Urinary bladder (tissue), 4 donors: ENCODE measurements around the gene SOX8. TPM values are rescaled to one million over a fixed set of nuclear protein-coding genes. Genes with fewer than 3 reads are reported as not detected.

ENCODE experiments used
- DNase-seq: peaks from one replicate; pipeline ENCODE4 v3.0.0-alpha.2; 2015; ENCODE audit errors: extremely low spot score
- H3K27ac ChIP-seq: one replicate; pipeline ENCODE4 v1.5.1; 2013; ENCODE audit warnings: low read depth, mild to moderate bottlenecking, moderate library complexity
- H3K36me3 ChIP-seq: one replicate; pipeline ENCODE4 v1.6.1; 2013; ENCODE audit warnings: mild to moderate bottlenecking, moderate library complexity; ENCODE audit not compliant: insufficient read depth
- H3K4me1 ChIP-seq: one replicate; pipeline ENCODE4 v1.6.1; 2013; ENCODE audit warnings: mild to moderate bottlenecking, moderate library complexity; ENCODE audit not compliant: insufficient read depth
- H3K4me3 ChIP-seq: one replicate; pipeline ENCODE4 v1.5.1; 2013; ENCODE audit warnings: low read depth, low read length
- WGBS: extraction: QIAGEN DNeasy Blood & Tissue Kit; methylation state at CpG from one replicate; pipeline ENCODE4 v1.1.7; 2013; 5-methylcytosine and 5-hydroxymethylcytosine counted together
- polyA plus RNA-seq: library from polyadenylated mRNA; stranded (reverse); fragments of 200-250 nt; gene quantifications from one replicate; pipeline ENCODE4 v1.2.3, GENCODE V29; 2013
- total RNA-seq: library from RNA; depleted of rRNA; stranded (reverse); fragments of >200 nt; gene quantifications from one replicate; pipeline ENCODE4 v1.2.3, GENCODE V29; 2014
- donor health status: healthy with polysubstance abuse.
- donor health status: healthy.

SOX8 gene
- total and polyA plus RNA-seq, 2 donors = 2.7 to 12.4 TPM

- 56% methylated on average over 9 of the region's 9 CpGs for WGBS
- no peak for DNase-seq
- Histone ChIP-seq H3K4me1 (no peaks in the 10 kb centered on the region), H3K36me3 (no peaks in the 10 kb centered on the region), H3K27ac (no peak overlapping the region), H3K4me3 (no peak overlapping the region)
Measured at GRCh38 chr16:991773-992172, 10.2 kb downstream of the SOX8 start.

GRCh38 chr16:993731-994130, 12.2 kb downstream of the SOX8 start:
- no peak overlapping the region for H3K4me3 ChIP-seq
- no peak overlapping the region for H3K27ac ChIP-seq
- WGBS = 90% methylated on average over 3 of the region's 3 CpGs
- H3K4me1 ChIP-seq = no peaks in the 10 kb centered on the region
- H3K36me3 ChIP-seq = no peaks in the 10 kb centered on the region
- no peak for DNase-seq

GRCh38 chr16:995087-995486, 13.5 kb downstream of the SOX8 start:
- no peaks in the 10 kb centered on the region for H3K4me1 ChIP-seq
- no peak overlapping the region for H3K4me3 ChIP-seq
- DNase-seq = no peak
- 88% methylated on average over 3 of the region's 3 CpGs for WGBS
- no peaks in the 10 kb centered on the region for H3K36me3 ChIP-seq
- H3K27ac ChIP-seq = no peak overlapping the region

GRCh38 chr16:995783-996182, 14.2 kb downstream of the SOX8 start:
- no peak overlapping the region for H3K27ac ChIP-seq
- no peak overlapping the region for H3K4me3 ChIP-seq
- no peak for DNase-seq
- H3K4me1 ChIP-seq = no peaks in the 10 kb centered on the region
- H3K36me3 ChIP-seq = no peaks in the 10 kb centered on the region
- WGBS = 92% methylated on average over 3 of the region's 3 CpGs

- DNase-seq = no peak
- Histone ChIP-seq H3K36me3 (no peaks in the 10 kb centered on the region), H3K27ac (no peak overlapping the region), H3K4me3 (no peak overlapping the region), H3K4me1 (no peaks in the 10 kb centered on the region)
- 62% methylated on average over 6 of the region's 6 CpGs for WGBS
Measured at GRCh38 chr16:996681-997080, 15.1 kb downstream of the SOX8 start.

- H3K27ac ChIP-seq = no peak overlapping the region
- H3K4me3 ChIP-seq = no peak overlapping the region
- no peaks in the 10 kb centered on the region for H3K36me3 ChIP-seq
- WGBS = 23% methylated on average over 39 of the region's 39 CpGs
- H3K4me1 ChIP-seq = no peaks in the 10 kb centered on the region
- DNase-seq = no peak
Measured at GRCh38 chr16:997440-998051, 16.0 kb downstream of the SOX8 start.

GRCh38 chr16:998211-998610, 16.6 kb downstream of the SOX8 start:
- Histone ChIP-seq H3K4me3 (no peak overlapping the region), H3K36me3 (no peaks in the 10 kb centered on the region), H3K27ac (no peak overlapping the region), H3K4me1 (no peaks in the 10 kb centered on the region)
- WGBS = 82% methylated on average over 11 of the region's 11 CpGs
- DNase-seq = no peak

GRCh38 chr16:998615-999014, 17.0 kb downstream of the SOX8 start:
- Histone ChIP-seq H3K4me3 (no peak overlapping the region), H3K36me3 (no peaks in the 10 kb centered on the region), H3K27ac (no peak overlapping the region), H3K4me1 (no peaks in the 10 kb centered on the region)
- DNase-seq = no peak
- WGBS = 89% methylated on average over 11 of the region's 11 CpGs

- no peak overlapping the region for H3K4me3 ChIP-seq
- DNase-seq = no peak
- H3K27ac ChIP-seq = no peak overlapping the region
- WGBS = 86% methylated on average over 11 of the region's 11 CpGs
- H3K4me1 ChIP-seq = no peaks in the 10 kb centered on the region
- no peaks in the 10 kb centered on the region for H3K36me3 ChIP-seq
Measured at GRCh38 chr16:999677-1000076, 18.1 kb downstream of the SOX8 start.

GRCh38 chr16:1000608-1001007, 19.0 kb downstream of the SOX8 start:
- Histone ChIP-seq H3K4me3 (no peak overlapping the region), H3K4me1 (no peaks in the 10 kb centered on the region), H3K36me3 (no peaks in the 10 kb centered on the region), H3K27ac (no peak overlapping the region)
- DNase-seq = no peak
- 89% methylated on average over 17 of the region's 17 CpGs for WGBS

GRCh38 chr16:1001096-1001495, 19.5 kb downstream of the SOX8 start:
- no peak overlapping the region for H3K27ac ChIP-seq
- DNase-seq = no peak
- WGBS = 94% methylated on average over 11 of the region's 11 CpGs
- H3K36me3 ChIP-seq = no peaks in the 10 kb centered on the region
- H3K4me3 ChIP-seq = no peak overlapping the region
- no peaks in the 10 kb centered on the region for H3K4me1 ChIP-seq

- no peak for DNase-seq
- WGBS = 59% methylated on average over 46 of the region's 46 CpGs
- H3K4me1 ChIP-seq = no peaks in the 10 kb centered on the region
- H3K4me3 ChIP-seq = no peak overlapping the region
- no peak overlapping the region for H3K27ac ChIP-seq
- H3K36me3 ChIP-seq = no peaks in the 10 kb centered on the region
Measured at GRCh38 chr16:1002399-1003166, 21.0 kb downstream of the SOX8 start.

- no peaks in the 10 kb centered on the region for H3K36me3 ChIP-seq
- no peak for DNase-seq
- H3K27ac ChIP-seq = no peak overlapping the region
- no peaks in the 10 kb centered on the region for H3K4me1 ChIP-seq
- no peak overlapping the region for H3K4me3 ChIP-seq
- WGBS = 81% methylated on average over 41 of the region's 41 CpGs
Measured at GRCh38 chr16:1003391-1004347, 22.1 kb downstream of the SOX8 start.
